Endodermal cell (in vitro differentiated cells): Measurements from ENCODE around the gene SESN1. TPM values are rescaled to one million over a fixed set of nuclear protein-coding genes. Genes with fewer than 3 reads are reported as not detected.
"Not testable (repeated sequence)": the region's sequence is repeated elsewhere in the genome, so short reads cannot be mapped to it uniquely, and the experiment has no call there.

ENCODE experiments used
- DNase-seq: peaks from one replicate; pipeline ENCODE4 v3.0.0-alpha.2; 2017
- H3K27ac ChIP-seq: 2 replicates; pipeline ENCODE4 v1.5.1; 2013; ENCODE audit warnings: mild to moderate bottlenecking, low read depth, low read length, moderate library complexity
- H3K27me3 ChIP-seq: 2 replicates; pipeline ENCODE4 v1.6.1; 2013; ENCODE audit warnings: mild to moderate bottlenecking, low read length, moderate library complexity; ENCODE audit not compliant: insufficient read depth, control insufficient read depth, poor library complexity, severe bottlenecking
- H3K36me3 ChIP-seq: 2 replicates; pipeline ENCODE4 v1.7.0; 2013; ENCODE audit warnings: mild to moderate bottlenecking, low read length, moderate library complexity; ENCODE audit not compliant: control insufficient read depth, insufficient read depth
- H3K4me1 ChIP-seq: one replicate; pipeline ENCODE4 v1.7.0; 2013; ENCODE audit warnings: low read length; ENCODE audit not compliant: control insufficient read depth, insufficient read depth
- H3K4me3 ChIP-seq: 2 replicates; pipeline ENCODE4 v1.5.1; 2013; ENCODE audit warnings: mild to moderate bottlenecking, low read length, moderate library complexity
- H3K9ac ChIP-seq: 2 replicates; pipeline ENCODE4 v1.6.1; 2013; ENCODE audit warnings: mild to moderate bottlenecking, low read length, moderate library complexity; ENCODE audit not compliant: poor library complexity, severe bottlenecking; ENCODE audit errors: extremely low read depth
- H3K9me3 ChIP-seq: 2 replicates; pipeline ENCODE4 v1.6.1; 2013; ENCODE audit warnings: mild to moderate bottlenecking, low read length, moderate library complexity; ENCODE audit not compliant: control insufficient read depth
- H3K27ac Mint-ChIP-seq: 2 replicates; pipeline ENCODE4 v1.8.0; 2020; ENCODE audit warnings: mixed read lengths
- H3K27me3 Mint-ChIP-seq: 2 replicates; pipeline ENCODE4 v1.8.0; 2021; ENCODE audit warnings: mild to moderate bottlenecking, mixed read lengths; ENCODE audit not compliant: insufficient read depth
- H3K36me3 Mint-ChIP-seq: 2 replicates; pipeline ENCODE4 v1.8.0; 2020; ENCODE audit warnings: low read depth, mixed read lengths
- H3K4me1 Mint-ChIP-seq: 2 replicates; pipeline ENCODE4 v1.8.0; 2020; ENCODE audit warnings: mixed read lengths
- H3K4me3 Mint-ChIP-seq: 2 replicates; pipeline ENCODE4 v1.8.0; 2020; ENCODE audit warnings: mild to moderate bottlenecking, moderate library complexity, mixed read lengths
- H3K9me3 Mint-ChIP-seq: 2 replicates; pipeline ENCODE4 v1.8.0; 2020; ENCODE audit warnings: mild to moderate bottlenecking, mixed read lengths
- CTCF ChIP-seq: fragments of 200-600 bp; sonication (generic); conservative IDR thresholded peaks from 2 replicates; pipeline ENCODE4 v1.5.0; 2021; ENCODE audit warnings: antibody characterized with exemption, mild to moderate bottlenecking
- WGBS, 2 experiments: methylation state at CpG; one replicate each; pipeline versions ENCODE4 v1.1.5 to v1.1.7; 2013; ENCODE audit warnings: missing lambda C conversion rate in 2 of 2, mixed read lengths in 1 of 2; ENCODE audit not compliant: insufficient coverage in 1 of 2, insufficient read length in 1 of 2; 5-methylcytosine and 5-hydroxymethylcytosine counted together
- long read RNA-seq, 4 experiments: library from polyadenylated mRNA in 2 of 4; library from RNA in 1 of 4; library from capped mRNA in 1 of 4; stranded (forward) in 3 of 4; unstranded in 1 of 4; transcript quantifications; one replicate each; pipeline ENCODE4 v2.0.0, GENCODE V29; 2020 to 2021; ENCODE audit warnings: inconsistent platforms in 1 of 4
- polyA plus RNA-seq, 2 experiments: library from polyadenylated mRNA; stranded (reverse); fragments of 50-300 nt; gene quantifications; one replicate each; pipeline ENCODE4 v1.2.3, GENCODE V29; 2013
- total RNA-seq, 2 donors: library from RNA; stranded (reverse); fragmentation: NEBNext Ultra II Directional in 1 of 2; extraction: Animal tissue kit (Norgen Biotek cat#: 25700) in 1 of 2; gene quantifications; 2 replicates in 1 of 2; 3 replicates in 1 of 2; pipeline ENCODE4 v1.2.1, GENCODE V29; 2021

SESN1 gene
- total RNA-seq, result 10 to 100 TPM in 1 of 2 donors, 1 to 10 TPM in 1; 7.5 to 13.1 TPM
- polyA plus RNA-seq (2013, experiment 1 of 2), result 21.8 TPM
- 20.0 TPM for polyA plus RNA-seq (2013, experiment 2 of 2)
- long read RNA-seq, experiment 1, partial matches to known transcripts, result 2 of 6 reads
- long read RNA-seq, experiment 1, other reads (novel, unspliced or antisense), result 0 of 6 reads
- long read RNA-seq, experiment 2, transcript SESN1-204 (10 exons, 3,509 nt), result major isoform, 6 of 13 reads
- long read RNA-seq, experiment 2, partial matches to known transcripts, result 4 of 13 reads
- long read RNA-seq, experiment 2, other reads (novel, unspliced or antisense), result 1 of 13 reads
- long read RNA-seq, experiment 3, transcript SESN1-202 (10 exons, 2,676 nt), result major isoform, 61 of 87 reads
- long read RNA-seq, experiment 3, transcript SESN1-204 (10 exons, 3,509 nt), result minor isoform, 20 of 87 reads
- long read RNA-seq, experiment 3, partial matches to known transcripts, result 3 of 87 reads
- long read RNA-seq, experiment 3, other reads (novel, unspliced or antisense), result 3 of 87 reads
- long read RNA-seq, experiment 4, partial matches to known transcripts, result 0 of 1 reads
- long read RNA-seq, experiment 4, other reads (novel, unspliced or antisense), result 0 of 1 reads

- Histone ChIP-seq H3K27ac (peak within 1 kb of the TSS; percentile 98), H3K27me3 (no peaks in the 10 kb centered on the region), H3K4me3 (peak within 1 kb of the TSS; percentile 92), H3K9ac (peak within 1 kb of the TSS; percentile 85), H3K36me3 (no peaks in the 10 kb centered on the region), H3K4me1 (peaks cover 5% of the 10 kb centered on the region), H3K9me3 (no peaks in the 10 kb centered on the region)
- Mint-ChIP-seq H3K36me3 (no peaks in the 10 kb centered on the region), H3K27me3 (no peaks in the 10 kb centered on the region), H3K4me1 (peaks cover 20% of the 10 kb centered on the region), H3K27ac (peak within 1 kb of the TSS; percentile 99), H3K4me3 (peak within 1 kb of the TSS; percentile 80), H3K9me3 (no peaks in the 10 kb centered on the region)
- TF ChIP-seq CTCF, result no peak
- 0% methylated on average over 15 to 62 of the region's 62 CpGs for WGBS, 2 experiments
- peak; percentile 99 for DNase-seq
Measured at GRCh38 chr6:109094416-109095035, at the start of gene SESN1. SESN1 (minus strand) TSS chr6:109094846; CDS start chr6:109094073, 773 bp downstream.

- no peak overlapping the region for H3K9ac ChIP-seq
- Mint-ChIP-seq H3K36me3 (peaks cover 2% of the 10 kb centered on the region), H3K4me1 (no peaks in the 10 kb centered on the region), H3K27me3 (no peaks in the 10 kb centered on the region), H3K4me3 (no peak overlapping the region), H3K27ac (no peak overlapping the region), H3K9me3 (peaks cover 4% of the 10 kb centered on the region)
- H3K27ac ChIP-seq, result no peak overlapping the region
- peaks cover 4% of the 10 kb centered on the region for H3K36me3 ChIP-seq
- no peak for DNase-seq
- no peaks in the 10 kb centered on the region for H3K27me3 ChIP-seq
- H3K4me1 ChIP-seq, result no peaks in the 10 kb centered on the region
- H3K4me3 ChIP-seq, result no peak overlapping the region
- TF ChIP-seq CTCF, result no peak
- H3K9me3 ChIP-seq, result no peaks in the 10 kb centered on the region
Measured at GRCh38 chr6:109143191-109143590, 48.5 kb upstream of the SESN1 start.

- H3K9me3 Mint-ChIP-seq, H3K4me1 ChIP-seq, H3K27ac ChIP-seq, H3K4me1 Mint-ChIP-seq, H3K27ac Mint-ChIP-seq, H3K9me3 ChIP-seq, H3K27me3 ChIP-seq, DNase-seq, H3K27me3 Mint-ChIP-seq, H3K36me3 ChIP-seq, H3K36me3 Mint-ChIP-seq, H3K4me3 Mint-ChIP-seq, H3K4me3 ChIP-seq, H3K9ac ChIP-seq: not testable (repeated sequence)
Measured at GRCh38 chr6:109142067-109142466, 47.4 kb upstream of the SESN1 start.
